Measurements from ENCODE around the gene STYXL1.

The STYXL1 gene

DNA sequence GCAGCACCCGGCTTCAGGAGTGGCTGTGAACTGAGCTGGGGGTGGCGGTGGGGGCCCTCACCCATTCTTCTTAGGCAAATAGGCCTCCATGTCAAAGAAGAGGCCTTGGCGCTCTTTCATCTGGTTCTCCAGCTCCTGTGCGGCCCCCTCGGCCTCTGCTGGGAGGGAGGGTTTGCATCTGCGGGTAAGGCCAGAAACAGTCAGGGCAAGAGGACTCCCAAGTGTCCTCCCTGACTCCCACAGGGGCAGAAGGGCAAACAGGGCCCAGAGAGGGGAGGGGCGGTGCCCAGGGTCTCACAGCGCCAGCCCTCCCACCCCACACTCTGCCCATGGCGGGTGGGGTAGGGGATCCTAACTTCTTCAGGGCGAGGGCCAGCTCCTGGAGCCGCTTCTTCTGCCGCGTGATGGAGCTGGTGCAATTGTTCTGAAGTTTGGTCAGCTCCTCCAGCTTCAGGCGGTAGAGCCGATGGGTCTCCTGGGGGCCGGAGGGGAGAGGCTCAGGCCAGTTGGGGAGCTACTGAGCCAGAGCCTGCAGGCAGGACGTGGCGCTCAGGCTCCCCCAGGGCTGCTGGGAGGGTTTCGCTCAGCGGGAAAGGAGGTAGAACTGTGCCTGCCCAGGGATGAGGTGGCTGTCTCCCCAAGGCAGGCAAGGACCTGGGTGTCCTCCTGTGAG lies 55.6 kb downstream of the STYXL1 start:
- DNase-seq (ENCODE audit: low read depth in 2 of 2): no peak

DNA sequence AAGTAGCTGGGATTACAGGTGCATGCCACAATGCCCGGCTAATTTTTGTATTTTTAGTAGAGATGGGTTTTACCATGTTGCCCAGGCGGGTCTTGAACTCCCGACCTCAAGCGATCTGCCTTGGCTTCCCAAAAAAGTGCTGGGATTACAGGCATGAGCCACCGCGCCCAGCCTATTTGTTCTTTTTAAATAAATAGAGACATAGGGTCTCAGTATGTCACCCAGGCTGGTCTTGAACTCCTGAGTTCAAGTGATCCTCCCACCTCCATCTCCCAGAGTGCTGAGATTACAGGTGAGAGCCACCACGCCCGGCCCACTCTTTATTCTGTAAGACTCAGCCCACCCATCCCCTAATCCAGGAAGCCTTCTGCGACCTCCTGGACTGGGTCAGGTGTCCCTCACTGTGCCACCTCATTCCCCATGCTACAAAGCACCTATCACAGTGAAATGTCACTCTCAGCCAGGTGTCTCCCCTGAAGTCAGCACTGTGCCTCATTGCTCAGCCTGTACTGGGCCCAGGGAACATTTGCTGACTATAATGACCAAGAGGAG lies 56.2 kb downstream of the STYXL1 start:
- no peak for DNase-seq (ENCODE audit: low read depth in 2 of 2)

DNA sequence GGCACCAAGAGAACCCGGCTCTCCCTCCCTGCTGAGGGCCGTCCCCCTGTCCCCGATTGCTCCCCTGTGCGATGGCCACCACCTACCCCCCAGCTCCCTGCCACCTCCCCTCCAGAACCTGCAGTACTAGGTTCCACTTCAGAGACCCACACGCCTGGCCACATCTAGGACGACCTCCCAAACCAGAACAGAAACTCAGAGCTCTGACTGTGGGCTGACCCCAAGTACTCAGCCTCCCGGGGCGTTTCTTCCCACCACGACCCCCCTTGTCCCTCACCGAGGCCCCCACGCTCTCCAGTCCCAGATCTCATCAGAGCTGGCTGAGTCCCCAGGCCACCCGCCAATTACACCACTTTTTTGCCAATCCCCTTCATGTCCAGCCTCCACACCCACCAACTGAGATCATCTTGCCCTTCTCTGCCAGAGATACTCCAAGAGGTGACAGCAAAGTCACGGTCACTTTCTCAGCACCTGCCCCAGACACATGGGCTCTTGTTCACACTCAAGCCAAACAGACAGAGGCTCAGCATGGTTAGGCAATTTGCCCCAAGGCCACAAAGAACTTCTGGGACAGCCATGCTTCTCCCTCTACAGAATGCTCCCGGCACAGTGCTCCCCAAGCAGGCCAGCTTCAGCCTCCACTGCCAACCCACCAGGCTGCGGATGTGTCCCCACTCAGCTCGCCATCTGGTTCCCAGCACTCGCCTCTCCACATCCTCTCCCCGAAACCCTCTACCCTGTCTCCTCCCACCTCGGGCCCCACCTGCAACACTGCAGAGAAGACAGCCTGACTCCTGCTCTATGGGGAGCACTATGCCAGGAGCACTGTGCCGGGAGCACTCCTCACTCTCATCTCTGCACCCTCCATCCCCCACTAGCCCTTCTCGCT lies 58.1 kb downstream of the STYXL1 start:
- DNase-seq (ENCODE audit: low read depth in 2 of 2): no peak

- DNase-seq (ENCODE audit: low read depth in 2 of 2): no peak
Measured at GRCh38 chr7:75988568-75989499, 59.0 kb downstream of the STYXL1 start.

GRCh38 chr7:75987805-75988567 lies 59.8 kb downstream of the STYXL1 start:
- no peak for DNase-seq (ENCODE audit: low read depth in 2 of 2)

- no peak for DNase-seq (ENCODE audit: low read depth in 2 of 2)
Measured at GRCh38 chr7:75987026-75987804, 60.6 kb downstream of the STYXL1 start.

GRCh38 chr7:75986147-75986781 lies 61.5 kb downstream of the STYXL1 start:
- DNase-seq (ENCODE audit: low read depth in 2 of 2): no peak

DNA sequence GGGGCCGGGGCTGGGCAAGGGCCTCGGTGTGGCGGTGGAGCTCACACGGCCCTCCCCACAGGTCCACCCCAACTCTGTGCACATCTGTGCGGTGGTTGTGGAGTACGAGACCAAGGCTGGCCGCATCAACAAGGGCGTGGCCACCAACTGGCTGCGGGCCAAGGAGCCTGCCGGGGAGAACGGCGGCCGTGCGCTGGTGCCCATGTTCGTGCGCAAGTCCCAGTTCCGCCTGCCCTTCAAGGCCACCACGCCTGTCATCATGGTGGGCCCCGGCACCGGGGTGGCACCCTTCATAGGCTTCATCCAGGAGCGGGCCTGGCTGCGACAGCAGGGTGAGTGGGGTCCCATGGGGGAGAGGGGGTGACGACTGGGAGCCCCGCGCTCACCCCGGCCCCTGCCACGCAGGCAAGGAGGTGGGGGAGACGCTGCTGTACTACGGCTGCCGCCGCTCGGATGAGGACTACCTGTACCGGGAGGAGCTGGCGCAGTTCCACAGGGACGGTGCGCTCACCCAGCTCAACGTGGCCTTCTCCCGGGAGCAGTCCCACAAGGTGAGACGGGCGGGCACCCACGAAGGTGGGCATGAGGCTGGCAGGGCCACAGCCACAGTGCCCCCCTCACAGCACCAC lies 62.2 kb downstream of the STYXL1 start:
- DNase-seq (ENCODE audit: low read depth in 2 of 2): no peak

GRCh38 chr7:75985009-75985517 lies 62.7 kb downstream of the STYXL1 start:
- no peak for DNase-seq (ENCODE audit: low read depth in 2 of 2)

DNA sequence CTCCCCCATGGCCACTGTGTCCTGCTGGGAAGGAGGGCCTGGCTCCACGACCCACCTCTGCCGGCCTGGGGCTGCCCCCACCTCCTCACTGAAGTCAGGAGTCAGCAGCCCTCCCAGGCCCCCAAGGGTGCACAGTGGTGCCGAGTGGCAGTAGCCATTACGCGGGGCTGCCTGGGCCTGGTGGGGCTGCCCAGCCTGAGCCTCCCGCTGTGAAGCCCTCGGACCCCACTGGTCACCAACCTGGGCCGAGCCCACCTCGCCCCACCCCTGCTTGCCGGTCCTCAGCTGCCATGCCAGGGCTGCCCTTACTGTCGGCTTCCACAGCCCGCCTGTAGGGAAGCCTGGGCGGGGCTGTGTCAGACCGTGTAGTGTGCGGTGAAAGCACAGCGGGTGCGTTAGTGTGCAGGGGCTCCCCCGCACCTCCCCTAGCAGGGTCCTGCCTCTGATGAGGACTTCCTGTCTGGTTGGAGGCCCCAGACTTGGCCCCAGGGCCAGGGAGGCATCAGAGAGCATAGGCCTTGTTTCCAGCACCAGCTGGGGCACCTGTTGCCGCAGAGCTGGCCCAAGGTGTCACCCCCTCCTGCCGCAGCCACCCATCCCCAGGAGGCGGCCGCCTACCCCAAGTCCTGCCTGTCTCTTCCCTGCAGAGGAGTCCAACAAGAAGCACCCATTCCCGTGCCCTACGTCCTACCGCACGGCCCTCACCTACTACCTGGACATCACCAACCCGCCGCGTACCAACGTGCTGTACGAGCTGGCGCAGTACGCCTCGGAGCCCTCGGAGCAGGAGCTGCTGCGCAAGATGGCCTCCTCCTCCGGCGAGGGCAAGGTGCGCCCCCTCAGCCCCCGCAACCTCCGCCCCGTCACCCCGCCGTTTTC lies 63.4 kb downstream of the STYXL1 start:
- no peak for DNase-seq (ENCODE audit: low read depth in 2 of 2)

- no peak for DNase-seq (ENCODE audit: low read depth in 2 of 2)
Measured at GRCh38 chr7:75983471-75984129, 64.2 kb downstream of the STYXL1 start.

- DNase-seq (ENCODE audit: low read depth in 2 of 2): no peak
Measured at GRCh38 chr7:75982306-75983064, 65.3 kb downstream of the STYXL1 start.

- DNase-seq (ENCODE audit: low read depth in 2 of 2): no peak
Measured at GRCh38 chr7:75981453-75982305, 66.1 kb downstream of the STYXL1 start.

GRCh38 chr7:75981203-75981452 lies 66.7 kb downstream of the STYXL1 start:
- no peak for DNase-seq (ENCODE audit: low read depth in 2 of 2)

DNA sequence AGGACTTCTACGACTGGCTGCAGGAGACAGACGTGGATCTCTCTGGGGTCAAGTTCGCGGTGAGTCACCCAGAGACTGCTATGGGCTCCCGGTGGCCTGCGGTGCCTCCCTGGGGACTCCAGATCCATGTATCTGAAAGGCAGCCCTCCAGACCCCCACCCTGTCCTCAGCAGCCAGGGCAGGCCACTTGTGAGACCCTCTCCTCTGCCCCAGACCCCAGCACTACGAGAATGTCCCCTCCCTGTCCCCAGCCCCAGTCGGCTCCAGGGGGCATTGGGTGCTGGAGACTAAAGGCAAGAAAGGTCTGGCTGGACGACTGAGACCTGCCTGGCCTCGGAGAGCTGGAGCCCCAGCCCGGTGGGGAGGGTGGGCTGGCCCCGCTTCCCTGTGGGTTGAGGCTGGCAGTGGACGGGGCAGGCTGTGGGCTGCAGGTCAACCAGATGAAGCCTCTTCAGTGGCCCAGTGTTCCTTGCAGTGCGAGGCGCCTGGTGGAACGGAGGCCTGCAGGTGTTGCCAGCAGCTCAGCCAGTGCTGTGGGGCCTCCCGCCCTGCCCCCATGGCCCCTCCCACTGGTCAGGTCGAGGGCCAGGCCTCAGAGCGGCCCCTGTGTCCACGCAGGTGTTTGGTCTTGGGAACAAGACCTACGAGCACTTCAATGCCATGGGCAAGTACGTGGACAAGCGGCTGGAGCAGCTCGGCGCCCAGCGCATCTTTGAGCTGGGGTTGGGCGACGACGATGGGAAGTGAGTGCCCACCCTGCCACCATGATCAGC lies 67.2 kb downstream of the STYXL1 start:
- no peak for DNase-seq (ENCODE audit: low read depth in 2 of 2)
